HEK293 (cell line): ENCODE data around the gene NSG1.

Experiments used
- CTCF ChIA-PET: fragments of 350-600 bp; formaldehyde crosslinking; extraction: SDS; loops from one replicate; lab custom pipeline; 2021; ENCODE audit warnings: antibody characterized with exemption; lab: Yijun Ruan, JAX
- POLR2A ChIA-PET: fragments of 300-600 bp; formaldehyde crosslinking; extraction: SDS; loops from one replicate; lab custom pipeline; 2020; ENCODE audit warnings: antibody characterized with exemption, inconsistent platforms; lab: Yijun Ruan, JAX
- H3K27ac ChIP-seq: fragments of 200-500 bp; sonication (Bioruptor generic); 2 replicates; pipeline ENCODE4 v1.5.1; 2014; ENCODE audit warnings: low read depth, low read length, control low read depth, inconsistent platforms; ENCODE audit errors: extremely low read depth
- H3K36me3 ChIP-seq, 2 experiments: fragments of 200-500 bp in 1 of 2; sonication (Bioruptor generic) in 1 of 2; 1 replicate in 1 of 2; 2 replicates in 1 of 2; pipeline ENCODE4 v1.5.1; 2014 to 2017; ENCODE audit warnings: inconsistent platforms in 2 of 2, low read length in 2 of 2; ENCODE audit not compliant: control insufficient read depth in 2 of 2, insufficient read depth in 1 of 2
- H3K4me1 ChIP-seq: fragments of 200-500 bp; sonication (Bioruptor generic); 2 replicates; pipeline ENCODE4 v1.5.1; 2014; ENCODE audit warnings: mild to moderate bottlenecking, low read length, inconsistent platforms; ENCODE audit not compliant: control insufficient read depth, insufficient read depth
- H3K4me3 ChIP-seq: 2 replicates; pipeline ENCODE4 v1.5.1; 2011; ENCODE audit warnings: low read depth, mild to moderate bottlenecking, control low read depth, low read length, moderate library complexity
- H3K9me3 ChIP-seq: fragments of 200-500 bp; sonication (Bioruptor generic); 2 replicates; pipeline ENCODE4 v1.5.1; 2014; ENCODE audit warnings: low read depth, low read length, inconsistent platforms; ENCODE audit not compliant: control insufficient read depth, insufficient read depth
- INSM2 ChIP-seq: fragments of 450-650 bp; formaldehyde crosslinking; IDR thresholded peaks from 2 replicates; pipeline ENCODE4 v1.5.1; 2016; ENCODE audit warnings: missing biosample characterization, missing genetic modification characterization
- KLF8 ChIP-seq: fragments of 450-650 bp; formaldehyde crosslinking; IDR thresholded peaks from 2 replicates; pipeline ENCODE4 v1.5.1; 2016; ENCODE audit warnings: missing biosample characterization, missing genetic modification characterization
- PRDM1 ChIP-seq: fragments of 450-650 bp; formaldehyde crosslinking; IDR thresholded peaks from 2 replicates; pipeline ENCODE4; 2016; ENCODE audit warnings: missing biosample characterization, missing genetic modification characterization
- TRIM28 ChIP-seq: IDR thresholded peaks from 2 replicates; pipeline ENCODE4 v1.6.1; 2011; ENCODE audit warnings: low read length, control low read depth, borderline replicate concordance
- YY1 ChIP-seq: fragments of 450-650 bp; formaldehyde crosslinking; IDR thresholded peaks from 2 replicates; pipeline ENCODE4 v1.5.1; 2018; ENCODE audit warnings: missing biosample characterization, missing genetic modification characterization
- ZNF146 ChIP-seq: fragments of 450-650 bp; formaldehyde crosslinking; IDR thresholded peaks from 2 replicates; pipeline ENCODE4 v1.5.1; 2016; ENCODE audit warnings: missing biosample characterization, missing genetic modification characterization
- ZNF174 ChIP-seq: fragments of 450-650 bp; formaldehyde crosslinking; IDR thresholded peaks from 2 replicates; pipeline ENCODE4 v1.5.0; 2017; ENCODE audit warnings: missing biosample characterization, mild to moderate bottlenecking, missing genetic modification characterization
- ZNF19 ChIP-seq: fragments of 450-650 bp; formaldehyde crosslinking; IDR thresholded peaks from 2 replicates; pipeline ENCODE4; 2016; ENCODE audit warnings: missing biosample characterization, missing genetic modification characterization, low read depth
- ZNF24 ChIP-seq: fragments of 450-650 bp; formaldehyde crosslinking; IDR thresholded peaks from 2 replicates; pipeline ENCODE4 v1.5.1; 2016; ENCODE audit warnings: missing biosample characterization, missing genetic modification characterization
- ZNF335 ChIP-seq: fragments of 450-650 bp; formaldehyde crosslinking; conservative IDR thresholded peaks from 2 replicates; pipeline ENCODE4 v1.5.1; 2016; ENCODE audit warnings: missing biosample characterization, missing genetic modification characterization
- ZNF423 ChIP-seq: fragments of 450-650 bp; formaldehyde crosslinking; IDR thresholded peaks from 2 replicates; pipeline ENCODE4 v1.5.1; 2016; ENCODE audit warnings: missing biosample characterization, missing genetic modification characterization
- ZNF514 ChIP-seq: fragments of 450-650 bp; formaldehyde crosslinking; IDR thresholded peaks from 2 replicates; pipeline ENCODE4 v1.5.1; 2016; ENCODE audit warnings: missing biosample characterization, missing genetic modification characterization
- ZNF518A ChIP-seq: fragments of 450-650 bp; formaldehyde crosslinking; conservative IDR thresholded peaks from 2 replicates; pipeline ENCODE4 v1.5.1; 2016; ENCODE audit warnings: low read depth, missing biosample characterization, missing genetic modification characterization
- ZNF558 ChIP-seq: fragments of 450-650 bp; formaldehyde crosslinking; IDR thresholded peaks from 2 replicates; pipeline ENCODE4 v1.5.1; 2016; ENCODE audit warnings: missing biosample characterization, missing genetic modification characterization
- ZNF621 ChIP-seq: fragments of 450-650 bp; formaldehyde crosslinking; IDR thresholded peaks from 2 replicates; pipeline ENCODE4 v1.5.1; 2017; ENCODE audit warnings: missing biosample characterization, missing genetic modification characterization
- ZNF626 ChIP-seq: fragments of 450-650 bp; sonication (Bioruptor Pico); formaldehyde crosslinking; IDR thresholded peaks from 2 replicates; pipeline ENCODE4 v1.5.1; 2018; ENCODE audit warnings: missing biosample characterization, missing genetic modification characterization, inconsistent platforms
- ZSCAN23 ChIP-seq: fragments of 450-650 bp; formaldehyde crosslinking; IDR thresholded peaks from 2 replicates; pipeline ENCODE4 v1.5.1; 2016; ENCODE audit warnings: missing biosample characterization, missing genetic modification characterization
- TF ChIP-seq, protein P1 (sequence below): fragments of 450-650 bp; formaldehyde crosslinking; IDR thresholded peaks from 2 replicates; pipeline ENCODE4 v1.5.1; 2017; ENCODE audit warnings: missing biosample characterization, missing genetic modification characterization

NSG1 gene

DNA sequence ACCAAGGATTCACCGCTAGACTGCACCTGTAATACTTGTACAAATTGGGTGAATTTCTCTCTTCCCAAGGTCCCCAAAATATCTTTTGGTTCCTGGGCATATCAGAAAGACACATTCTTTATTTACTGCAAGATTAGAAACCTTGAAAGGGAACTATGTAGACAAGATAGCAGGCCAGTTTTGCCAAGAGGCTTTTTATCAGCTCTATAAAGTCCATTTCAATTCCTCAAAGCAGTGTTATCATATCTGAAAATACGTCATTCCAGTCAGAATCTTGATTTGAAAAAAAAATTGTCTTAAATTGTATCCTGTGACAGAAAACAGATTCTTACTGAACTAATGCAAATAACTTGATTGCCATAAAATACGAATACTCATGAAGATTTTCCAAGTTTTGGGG lies 37.0 kb upstream of the NSG1 start:
- no peak overlapping the region for H3K4me3 ChIP-seq
- no peaks in the 10 kb centered on the region for H3K9me3 ChIP-seq
- no peaks in the 10 kb centered on the region for H3K36me3 ChIP-seq
- TF ChIP-seq PRDM1 (tag by site-specific recombination) (no peak), ZNF558 (tag by site-specific recombination) (no peak), ZNF24 (tag by site-specific recombination) (no peak)
- TF ChIP-seq, all 188 proteins: peak for 0
- POLR2A ChIA-PET: no interaction called here
- Histone ChIP-seq H3K4me1 (no peaks in the 10 kb centered on the region), H3K27ac (no peak overlapping the region)
- CTCF ChIA-PET: no interaction called here

GRCh38 chr4:4350909-4351308 lies 36.0 kb upstream of the NSG1 start:
- H3K4me1 ChIP-seq: no peaks in the 10 kb centered on the region
- H3K27ac ChIP-seq: no peak overlapping the region
- H3K4me3 ChIP-seq: no peak overlapping the region
- H3K9me3 ChIP-seq: no peaks in the 10 kb centered on the region
- POLR2A ChIA-PET: no interaction called here
- TF ChIP-seq YY1 (tag by site-specific recombination): no peak
- no peak for TF ChIP-seq TRIM28
- no peak for TF ChIP-seq ZNF514 (tag by site-specific recombination)
- no peak for TF ChIP-seq ZNF174
- no peak for TF ChIP-seq ZNF621 (tag by site-specific recombination)
- TF ChIP-seq, protein P1, sequence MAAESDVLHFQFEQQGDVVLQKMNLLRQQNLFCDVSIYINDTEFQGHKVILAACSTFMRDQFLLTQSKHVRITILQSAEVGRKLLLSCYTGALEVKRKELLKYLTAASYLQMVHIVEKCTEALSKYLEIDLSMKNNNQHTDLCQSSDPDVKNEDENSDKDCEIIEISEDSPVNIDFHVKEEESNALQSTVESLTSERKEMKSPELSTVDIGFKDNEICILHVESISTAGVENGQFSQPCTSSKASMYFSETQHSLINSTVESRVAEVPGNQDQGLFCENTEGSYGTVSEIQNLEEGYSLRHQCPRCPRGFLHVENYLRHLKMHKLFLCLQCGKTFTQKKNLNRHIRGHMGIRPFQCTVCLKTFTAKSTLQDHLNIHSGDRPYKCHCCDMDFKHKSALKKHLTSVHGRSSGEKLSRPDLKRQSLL: no peak
- no peak for TF ChIP-seq INSM2
- no peak for TF ChIP-seq ZSCAN23 (tag by site-specific recombination)
- TF ChIP-seq ZNF626 (tag by site-specific recombination): no peak
- no peak for TF ChIP-seq ZNF423 (tag by site-specific recombination)
- no peak for TF ChIP-seq ZNF19 (tag by site-specific recombination)
- TF ChIP-seq ZNF335 (tag by site-specific recombination): no peak
- no peak for TF ChIP-seq ZNF146 (tag by site-specific recombination)
- no peak for TF ChIP-seq ZNF518A (tag by site-specific recombination)
- TF ChIP-seq KLF8 (tag by site-specific recombination): no peak
- TF ChIP-seq, all 188 proteins: peak for 0
- no peaks in the 10 kb centered on the region for H3K36me3 ChIP-seq
- CTCF ChIA-PET: no interaction called here
